ENCODE measurements around the gene AP2S1.
A peak's percentile ranks its signal among the peaks of the same experiment; 100 is the strongest.
"Not testable (repeated sequence)": the region's sequence is repeated elsewhere in the genome, so short reads cannot be mapped to it uniquely, and the experiment has no call there.

Gene AP2S1

DNA sequence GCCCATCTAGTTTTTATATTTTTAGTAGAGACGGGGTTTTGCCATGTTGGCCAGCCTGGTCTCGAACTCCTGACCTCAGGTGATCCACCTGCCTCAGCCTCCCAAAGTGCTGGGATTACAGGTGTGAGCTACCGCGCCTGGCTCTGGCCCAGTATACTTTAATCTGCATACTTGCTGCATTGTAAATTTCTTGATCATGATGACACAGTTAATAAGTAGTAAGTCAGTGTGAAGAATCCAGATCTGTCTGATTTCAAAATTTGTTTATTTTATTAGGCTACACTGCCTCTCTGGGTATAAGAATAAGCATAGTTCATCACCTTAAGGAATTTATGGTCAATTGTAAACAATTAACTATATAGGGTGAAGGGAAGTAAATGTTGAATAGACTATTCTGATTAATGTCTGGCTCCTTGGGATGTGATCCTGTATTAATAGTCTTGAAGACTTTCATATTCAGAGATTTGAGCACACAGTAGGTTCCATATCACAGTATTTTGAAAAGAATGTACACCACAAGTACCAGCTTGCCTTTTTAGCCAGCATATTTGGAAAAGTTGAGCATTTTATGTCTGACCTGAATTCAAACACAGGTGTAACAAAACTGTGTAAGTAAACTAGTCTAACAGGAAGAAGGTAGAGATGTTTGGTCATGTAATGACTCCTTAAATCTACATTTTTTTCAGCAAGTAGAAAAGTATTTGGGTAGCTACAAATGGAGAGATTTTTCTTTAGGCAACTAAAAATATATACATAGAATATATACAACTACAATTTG is 17.6 kb upstream of the AP2S1 start:
- intact Hi-C loops (cut with DNase I): no loop called here
- peak in 1 of 10 donors; percentile 34 for DNase-seq

DNA sequence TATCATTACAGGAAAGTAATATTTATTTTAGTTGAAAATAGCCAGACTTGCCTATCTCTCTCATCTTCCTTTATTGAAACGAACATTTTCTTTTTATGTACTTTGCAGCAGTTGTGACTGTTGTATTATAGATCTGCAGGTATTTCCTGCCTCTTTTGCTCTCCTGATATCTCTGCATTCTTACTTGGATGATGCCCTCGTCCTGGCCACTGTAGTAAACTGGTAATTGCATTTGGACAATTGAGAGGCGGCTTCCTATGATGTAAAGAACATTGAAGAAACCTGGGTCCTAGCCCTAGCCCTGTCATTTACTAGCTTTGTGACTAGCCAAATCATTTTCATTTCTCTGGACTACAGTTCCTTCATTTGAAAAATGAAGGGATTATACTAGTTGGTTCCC is 16.5 kb upstream of the AP2S1 start:
- intact Hi-C loops (cut with DNase I): no loop called here
- DNase-seq: no peak

DNA sequence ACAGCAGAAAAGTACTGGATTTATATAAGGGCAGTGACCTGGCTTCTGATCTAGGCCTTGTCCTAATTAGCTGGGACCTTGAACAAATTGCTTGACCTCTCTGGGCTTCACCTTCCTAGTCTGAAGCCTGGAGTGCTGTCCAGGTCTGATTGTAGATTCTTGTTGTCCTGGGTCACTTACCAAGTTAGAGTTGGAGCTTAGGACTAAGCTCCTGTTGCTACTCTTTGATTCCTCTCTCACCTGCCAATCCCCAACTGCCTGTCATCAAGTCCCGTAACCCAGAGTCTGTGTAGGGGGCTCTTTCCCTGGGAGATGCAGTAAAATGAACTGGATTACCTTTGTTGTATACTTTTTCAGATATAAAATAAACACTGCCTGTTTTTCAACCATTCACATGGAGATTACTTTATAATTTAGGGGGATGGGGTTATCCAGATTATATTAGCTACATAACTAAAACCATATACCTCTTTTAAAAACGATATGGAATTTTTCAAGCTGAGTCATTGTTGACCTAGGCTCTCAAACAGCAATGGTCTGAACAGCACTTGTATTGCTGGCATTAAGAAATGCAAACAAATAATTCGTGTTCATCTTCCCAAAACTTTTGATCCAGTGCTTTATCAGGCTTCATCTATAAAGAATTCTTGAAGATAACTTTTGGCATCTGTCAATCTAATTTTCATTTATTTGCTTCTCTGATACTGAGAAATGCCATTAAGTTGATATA is 15.9 kb upstream of the AP2S1 start:
- no peak for DNase-seq
- intact Hi-C loops (cut with DNase I): no loop called here

DNA sequence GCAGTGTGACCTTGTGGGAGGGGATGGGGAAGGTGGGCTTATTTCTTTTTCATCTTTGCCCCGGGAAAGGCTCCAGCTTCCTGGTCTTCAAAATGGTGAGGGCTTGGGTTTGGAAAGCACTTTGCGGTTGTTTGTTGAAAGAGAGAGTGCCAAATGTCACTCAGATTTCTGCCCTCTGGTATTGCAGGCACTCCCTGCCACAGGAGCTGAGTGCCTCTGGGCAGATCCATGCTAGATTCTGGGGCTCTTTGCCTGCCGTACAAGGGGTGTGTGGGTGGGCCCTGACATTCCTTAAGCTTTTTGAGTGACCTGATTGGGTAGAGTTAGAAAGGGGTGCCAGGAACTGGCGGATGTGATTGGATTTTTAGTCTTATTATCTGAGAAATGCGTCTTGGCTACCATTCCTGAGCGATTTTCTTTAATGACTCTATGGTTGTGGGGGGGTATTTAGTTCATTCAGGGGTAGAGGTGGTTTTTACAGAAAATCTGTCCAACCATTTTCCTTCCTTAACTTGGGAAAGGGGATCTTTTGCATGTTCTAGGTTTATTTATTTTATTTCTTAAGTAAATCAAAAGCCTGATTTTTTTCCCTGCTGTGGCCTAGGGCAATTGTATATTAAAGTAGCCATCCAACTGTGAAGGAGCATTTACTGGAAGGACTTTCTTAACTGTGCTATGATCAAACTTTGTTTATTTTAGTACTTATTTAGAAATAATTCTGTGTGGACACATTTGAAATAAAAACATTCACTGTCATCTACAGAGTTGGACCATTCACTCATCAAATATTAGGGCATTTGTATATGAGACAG is 13.4 kb upstream of the AP2S1 start:
- intact Hi-C loops (cut with DNase I): loop anchor here (2.0 to 5.0 kb wide), 2 partner anchors 59 to 248 kb away; partner anchors contain the start of gene ZC3H4
- peak in 1 of 10 donors; percentile 76 for DNase-seq

DNA sequence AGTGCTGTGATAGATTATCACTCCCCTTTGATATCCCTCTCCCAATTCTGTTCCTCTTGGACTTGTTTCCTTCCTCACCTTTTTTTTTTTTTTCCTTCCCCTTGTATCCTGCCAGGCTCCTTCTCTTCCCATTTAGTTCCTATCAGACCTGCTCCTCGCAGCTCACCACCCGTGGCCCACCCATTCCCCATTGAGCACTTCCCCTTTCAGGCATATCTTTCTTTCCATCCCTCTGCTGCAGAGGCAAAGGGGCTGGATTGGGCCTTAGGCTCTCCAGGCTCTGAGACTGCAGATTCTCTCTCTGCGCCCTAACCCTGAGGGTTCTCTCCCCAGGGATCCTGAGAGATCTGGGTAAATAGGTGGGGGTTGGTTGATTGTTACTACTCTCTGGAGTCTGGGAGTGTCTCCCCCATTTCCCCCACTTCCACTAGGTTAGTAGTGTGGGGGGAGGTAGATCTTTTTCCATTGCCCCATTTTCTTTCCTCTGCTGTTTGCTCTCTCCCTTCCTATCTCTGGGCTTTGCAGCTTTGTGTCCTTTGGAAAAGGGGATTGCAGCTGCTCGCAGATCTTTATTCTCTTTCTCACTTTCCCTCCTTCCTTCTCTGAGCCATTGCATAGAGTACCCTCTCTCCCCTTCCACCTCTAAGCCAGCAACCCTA is 12.5 kb upstream of the AP2S1 start:
- intact Hi-C loops (cut with DNase I): loop anchor here (2.0 to 5.0 kb wide), 2 partner anchors 60 to 249 kb away; partner anchors contain the start of gene ZC3H4
- DNase-seq: peak in 2 of 10 donors; percentile 72 to 75

DNA sequence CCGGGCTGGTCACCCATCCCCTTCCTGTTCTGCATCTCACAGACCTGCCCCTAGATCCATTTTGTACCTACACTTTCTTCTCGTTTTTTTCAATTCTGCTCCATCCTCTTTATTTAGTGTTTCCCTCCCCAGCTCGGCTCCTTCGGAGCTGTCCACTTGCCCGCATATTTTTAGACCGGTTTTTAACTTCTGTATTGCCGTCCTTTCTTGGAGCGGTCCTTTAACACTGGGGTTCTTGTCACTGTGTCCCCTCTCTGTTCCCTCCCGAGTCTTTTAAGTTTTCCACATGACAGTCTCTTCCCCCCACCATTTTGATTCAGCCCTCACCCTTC is 11.8 kb upstream of the AP2S1 start:
- DNase-seq: peak in 1 of 10 donors; percentile 49
- intact Hi-C loops (cut with DNase I): loop anchor here (2.0 to 5.0 kb wide), 2 partner anchors 60 to 250 kb away; partner anchors contain the start of gene ZC3H4

DNA sequence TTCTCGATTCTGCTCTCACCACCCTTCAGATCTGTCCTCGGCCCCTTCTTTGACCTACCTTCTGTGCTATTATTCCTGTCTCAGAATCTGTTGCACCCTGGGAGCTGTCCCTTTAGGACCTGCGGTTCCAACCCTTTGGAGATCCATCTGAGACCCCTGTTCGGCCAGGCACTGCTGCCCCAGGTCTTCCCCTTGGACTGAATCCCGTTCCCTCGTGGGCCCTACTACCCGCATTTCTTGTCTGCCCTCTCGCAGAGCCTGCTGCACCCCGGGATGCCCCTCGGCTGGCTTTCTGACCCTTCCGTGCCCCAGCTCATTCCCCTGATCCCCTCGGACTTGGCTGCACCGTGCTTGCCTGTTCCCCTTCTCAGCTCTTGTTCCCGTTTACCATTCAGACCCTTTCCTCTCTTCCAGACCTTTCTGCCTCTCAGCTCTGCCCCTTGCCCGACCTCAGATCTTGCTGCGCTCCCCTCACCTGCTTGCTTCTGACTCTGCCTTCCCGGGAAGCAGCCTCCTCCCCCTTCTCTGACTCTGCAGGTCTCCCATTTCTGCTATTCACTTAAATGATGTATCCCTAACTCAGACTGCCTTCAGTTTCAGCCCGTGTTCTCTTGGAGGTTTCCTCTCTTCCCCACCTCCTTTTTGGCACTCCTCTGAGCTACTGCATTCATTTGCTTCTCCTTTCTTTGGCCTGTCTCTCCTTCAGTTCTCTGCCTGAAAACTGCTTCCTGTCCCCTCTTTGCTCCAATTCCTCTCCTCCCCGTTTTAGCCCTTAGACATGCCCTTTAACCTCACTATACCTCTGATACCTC is 11.3 kb upstream of the AP2S1 start:
- DNase-seq: peak in 4 of 10 donors; percentile 19 to 80 (median 45)

DNA sequence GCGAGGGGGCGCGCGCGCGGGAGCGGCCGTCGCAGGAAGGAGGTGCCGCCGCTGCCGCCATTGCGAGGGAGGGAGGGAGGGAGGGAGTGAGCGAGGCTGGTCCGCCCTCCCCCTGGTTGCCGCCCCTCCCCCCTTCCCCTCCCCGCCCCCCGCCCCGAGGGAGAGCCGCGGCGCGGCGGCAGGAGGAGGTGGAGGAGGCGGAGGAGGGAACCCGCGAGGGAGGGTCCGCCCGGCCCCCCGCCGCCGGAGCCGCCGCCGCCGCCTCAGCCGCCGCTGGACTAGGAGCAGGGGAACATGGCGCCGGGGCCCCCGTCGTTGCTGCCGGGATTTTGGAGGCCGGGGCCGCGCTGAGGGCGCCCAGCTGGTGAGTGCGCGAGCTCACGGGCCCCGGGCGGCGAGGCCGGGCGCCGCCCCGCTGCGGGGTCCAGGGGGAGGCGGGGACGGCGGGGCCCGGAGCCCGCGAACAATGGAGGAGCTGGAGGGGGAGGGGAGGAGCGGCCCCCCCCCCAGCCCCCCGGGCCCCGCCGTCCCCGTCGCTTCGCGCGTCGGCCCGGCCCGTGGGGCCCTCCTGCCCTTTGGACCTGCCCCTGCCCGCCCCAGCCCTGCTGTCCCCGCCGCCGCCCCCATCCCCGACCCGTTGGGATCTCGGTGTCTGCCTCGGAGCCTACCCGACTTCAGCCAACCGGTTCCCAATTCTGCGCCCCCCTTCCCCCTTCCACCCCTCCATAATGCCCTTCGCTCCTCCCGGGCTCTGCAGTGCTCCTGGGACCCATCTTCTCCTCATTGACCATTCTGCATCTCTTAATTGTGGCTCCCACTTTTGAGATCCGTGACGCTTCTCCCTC is 10.4 kb upstream of the AP2S1 start, which contains the start of gene ARHGAP35:
Gene ARHGAP35, plus strand, starts transcription at position 152 of the 845 bp plus-strand sequence. CDS start 57,679 bp downstream, outside the sequence.
- intact Hi-C loops (cut with DNase I): loop anchor here (5.0 kb wide), 1 partner anchor 251 kb away; the partner anchor contains the start of gene ZC3H4
- DNase-seq: peak in 5 of 10 donors; percentile 16 to 79 (median 59)

More for the DNA sequence above, 11.3 kb upstream of the AP2S1 start:
- intact Hi-C loops (cut with DNase I): loop anchor here (2.0 to 5.0 kb wide), 2 partner anchors 61 to 250 kb away; partner anchors contain the start of gene ZC3H4

DNA sequence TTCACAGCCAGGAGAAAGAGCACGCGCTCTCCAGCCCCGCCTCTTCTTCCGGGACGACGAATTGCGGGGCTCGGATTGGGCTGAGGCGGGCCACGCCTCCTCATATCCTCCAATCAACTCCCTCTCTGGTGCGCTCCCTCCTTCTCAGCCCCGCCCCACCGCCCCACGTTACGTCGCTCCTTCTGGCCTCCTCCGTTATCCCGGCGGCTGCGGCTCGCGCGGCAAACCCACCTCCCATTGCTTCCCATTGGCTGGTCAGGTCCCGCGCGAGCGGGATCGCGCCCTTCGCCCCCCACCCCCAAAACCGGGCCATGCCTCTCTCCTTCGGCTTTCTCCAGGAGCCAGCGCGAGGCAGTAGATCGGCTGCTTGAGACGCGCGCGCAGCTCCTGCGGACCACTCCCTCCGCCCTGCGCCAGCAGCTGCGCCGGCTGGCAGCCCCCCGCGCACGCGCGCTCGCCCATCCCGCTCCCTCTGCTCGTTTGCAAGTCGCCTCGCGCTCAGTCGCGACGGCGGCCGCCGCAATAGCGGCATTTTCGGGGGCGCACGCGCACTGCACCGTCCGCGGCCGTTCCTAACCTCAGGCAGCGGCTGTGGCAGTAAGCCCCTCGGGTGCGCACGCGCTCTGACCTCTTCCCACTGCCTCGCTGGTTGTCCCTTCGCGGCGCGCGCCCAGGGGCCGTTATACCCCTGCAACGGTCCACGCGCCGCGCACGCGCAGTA is 9.6 kb upstream of the AP2S1 start:
- intact Hi-C loops (cut with DNase I): loop anchor here (5.0 kb wide), 1 partner anchor 252 kb away; the partner anchor contains the start of gene ZC3H4
- DNase-seq: peak; percentile 96 to 100 (median 98)

DNA sequence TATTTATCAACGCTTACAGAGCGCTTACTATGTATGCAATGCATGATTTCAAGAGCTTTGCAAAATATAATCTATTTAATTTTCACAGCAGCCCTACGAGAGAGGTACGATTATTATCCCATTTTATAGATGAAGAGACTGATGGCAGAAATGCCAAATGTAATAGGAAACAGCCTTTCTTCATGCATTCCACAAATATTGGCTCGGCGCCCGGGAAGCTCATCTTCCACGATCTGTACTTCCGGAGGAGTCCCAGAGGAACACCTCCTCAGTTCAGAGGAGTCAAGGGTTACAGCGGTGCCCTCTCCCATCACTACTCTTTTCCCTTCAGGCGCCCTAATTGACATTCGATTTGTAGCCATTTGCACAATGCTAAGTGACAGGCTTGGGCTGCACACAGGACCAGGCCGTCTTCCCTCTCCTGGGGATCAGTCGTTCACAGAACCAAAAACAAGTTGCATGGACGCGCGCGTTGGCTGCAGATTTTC is 9.0 kb upstream of the AP2S1 start:
- intact Hi-C loops (cut with DNase I): loop anchor here (5.0 kb wide), 1 partner anchor 253 kb away; the partner anchor contains the start of gene ZC3H4
- peak in 2 of 10 donors; percentile 24 to 86 for DNase-seq

DNA sequence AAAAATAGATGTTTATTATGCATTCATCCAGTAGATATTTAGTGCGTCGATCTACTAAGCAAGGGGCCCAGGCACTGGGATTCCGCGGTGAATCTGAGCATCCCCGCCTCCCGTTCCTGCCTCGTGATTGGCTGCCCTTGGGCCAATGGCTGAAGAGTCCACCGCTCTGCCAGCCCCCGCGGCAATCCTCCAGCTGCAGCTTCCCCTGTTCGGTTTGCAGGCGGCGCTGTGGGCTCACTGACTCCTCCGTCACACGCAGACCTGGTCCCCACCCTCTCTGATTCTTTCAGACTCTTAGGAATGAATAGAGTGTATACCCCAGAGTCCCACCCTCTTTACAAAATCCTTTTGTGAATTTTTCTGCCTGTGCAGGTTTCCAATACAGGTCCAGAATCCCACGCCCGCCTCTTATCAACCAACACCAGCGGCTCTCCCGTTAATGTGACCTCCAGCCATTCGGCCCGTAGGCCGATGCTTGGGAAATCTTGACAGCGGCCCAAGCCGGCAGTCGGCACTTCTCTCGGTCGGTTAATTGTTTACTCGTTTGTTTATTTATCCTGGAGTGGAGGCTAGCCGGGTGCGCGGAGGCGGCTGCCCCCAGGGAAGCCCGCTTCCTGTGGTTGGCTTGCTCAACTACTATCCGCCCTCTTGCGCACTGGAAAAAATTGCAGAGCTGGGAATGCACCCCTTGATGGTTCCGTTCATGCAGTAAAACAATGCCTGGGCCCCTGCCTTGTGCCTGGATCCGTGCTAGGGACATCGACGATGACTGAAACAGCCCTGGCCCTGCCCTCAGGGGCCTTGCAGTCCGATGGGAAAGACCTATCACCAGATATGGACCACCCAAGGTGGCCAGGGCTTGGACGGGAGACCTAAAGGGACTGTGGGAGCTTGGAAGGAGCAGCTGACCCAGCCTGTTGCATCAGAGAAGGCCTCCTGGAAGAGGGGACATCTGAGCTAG is 5.7 kb upstream of the AP2S1 start:
- intact Hi-C loops (cut with DNase I): loop anchor here (1.0 kb wide), 2 partner anchors 135 to 176 kb away; no protein-coding TSS in a partner anchor
- peak; percentile 97 to 100 (median 99) for DNase-seq

DNA sequence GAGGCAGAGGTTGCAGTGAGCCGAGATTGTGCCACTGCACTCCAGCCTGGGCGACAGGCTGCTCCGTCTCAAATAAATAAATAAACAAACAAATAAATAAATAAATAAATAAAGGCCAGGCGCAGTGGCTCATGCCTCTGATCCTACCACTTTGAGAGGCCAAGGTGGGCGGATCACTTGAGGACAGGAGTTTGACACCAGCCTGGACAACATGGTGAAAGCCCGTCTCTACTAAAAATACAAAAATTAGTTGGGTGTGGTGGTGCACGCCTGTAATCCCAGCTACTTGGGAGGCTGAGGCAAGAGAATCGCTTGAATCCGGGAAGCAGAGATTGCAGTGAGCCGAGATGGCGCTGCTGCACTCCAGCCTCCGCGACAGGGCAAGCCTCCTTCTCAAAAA is 4.1 kb upstream of the AP2S1 start:
- peak in 1 of 10 donors; percentile 12 for DNase-seq
- intact Hi-C loops (cut with DNase I): not testable (repeated sequence)

DNA sequence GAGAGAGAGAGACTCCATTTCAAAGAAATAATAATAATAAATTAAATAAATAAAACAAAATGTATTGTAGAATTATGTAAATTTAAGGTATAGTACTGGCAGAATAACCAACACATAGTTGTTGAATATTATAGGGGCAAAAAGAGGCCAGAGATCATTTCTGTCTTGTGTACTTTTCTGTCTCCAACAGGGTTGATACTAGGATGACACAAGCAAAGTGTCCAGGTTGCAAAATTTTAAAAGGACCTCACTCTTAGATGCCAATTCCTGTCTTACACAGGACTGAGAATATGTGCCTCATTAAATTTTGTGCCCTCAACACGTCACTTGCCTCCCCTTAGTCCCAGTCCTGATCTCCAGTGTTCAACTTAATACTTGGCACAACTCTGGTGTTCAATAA is 2.2 kb upstream of the AP2S1 start:
- no peak for DNase-seq
- intact Hi-C loops (cut with DNase I): no loop called here

DNA sequence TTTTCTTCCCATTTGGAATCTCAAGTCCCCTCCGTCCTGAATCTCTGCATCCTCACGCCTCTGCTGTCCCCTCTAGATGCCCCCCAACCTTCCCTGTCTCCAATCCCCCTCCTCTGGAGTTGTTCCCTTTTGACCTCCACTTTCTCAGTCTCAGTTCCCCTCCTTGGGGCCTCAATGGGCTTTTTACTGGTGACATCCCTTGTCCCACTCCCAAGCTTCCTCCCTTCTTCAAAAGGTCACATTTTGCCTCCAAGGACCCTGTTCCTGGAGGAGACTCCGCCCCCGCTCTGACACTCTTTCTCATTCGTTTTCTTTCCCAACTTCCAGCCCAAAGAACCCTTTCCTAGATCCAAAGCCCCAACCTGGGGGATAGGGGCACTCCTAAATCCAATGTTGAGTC is 1.0 kb downstream of the AP2S1 start:
- intact Hi-C loops (cut with DNase I): no loop called here
- DNase-seq: peak in 1 of 10 donors; percentile 32

DNA sequence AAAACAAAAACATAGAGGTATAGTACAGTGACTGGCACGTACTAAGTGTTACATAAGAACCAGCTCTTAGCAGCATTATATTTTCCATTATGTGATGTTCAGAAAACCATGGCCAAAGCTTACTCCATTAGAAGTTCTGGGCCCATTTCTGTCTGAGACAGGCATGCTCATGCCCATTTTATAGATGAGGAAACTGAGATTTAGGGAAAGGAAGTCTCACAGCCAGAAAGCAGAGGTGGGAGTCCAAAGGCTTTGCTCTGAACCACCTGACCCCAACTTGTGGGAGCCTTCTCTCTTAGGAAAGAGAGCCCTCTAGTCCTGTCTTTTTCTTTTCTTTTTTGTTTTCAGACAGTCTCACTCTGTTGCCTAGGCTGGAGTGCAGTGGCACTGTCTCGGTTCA is 2.3 kb downstream of the AP2S1 start:
- DNase-seq: peak in 1 of 10 donors; percentile 4

DNA sequence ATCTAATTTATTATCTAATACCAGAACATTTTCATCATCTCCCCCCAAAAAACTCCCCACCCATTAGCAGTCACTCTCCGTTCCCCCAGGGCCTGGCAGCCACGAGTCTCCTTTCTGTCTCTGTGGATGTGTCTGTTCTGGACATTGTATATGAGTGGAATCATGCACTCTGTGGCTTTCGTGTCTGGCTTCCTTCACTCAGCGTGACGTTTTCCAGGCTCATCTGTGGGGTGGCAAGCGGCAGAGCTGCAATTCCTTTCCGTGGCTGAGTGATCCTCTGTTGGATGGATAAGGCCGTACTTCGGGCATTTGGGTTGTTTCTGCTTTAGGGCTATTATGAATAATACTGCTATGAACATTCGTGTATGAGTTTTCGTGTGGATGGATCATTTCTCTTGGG is 3.1 kb downstream of the AP2S1 start:
- DNase-seq: peak in 2 of 10 donors; percentile 18 to 22
- intact Hi-C loops (cut with DNase I): no loop called here

More for the DNA sequence above, 2.3 kb downstream of the AP2S1 start:
- intact Hi-C loops (cut with DNase I): no loop called here

Measured in posterior cingulate gyrus (tissue), 11 donors.